SK-N-SH (cell line): ENCODE data around the gene NSD2. TPM values are rescaled to one million over a fixed set of nuclear protein-coding genes. Genes with fewer than 3 reads are reported as not detected.

Experiments used
- CTCF ChIA-PET: fragments of 300-600, 350-600 bp; formaldehyde crosslinking; extraction: SDS; loops from one replicate; lab custom pipeline; 2021; lab: Yijun Ruan, JAX
- POLR2A ChIA-PET: fragments of 350-600 bp; sonication (Branson Sonifier 250); formaldehyde crosslinking; extraction: SDS; loops from one replicate; lab custom pipeline; 2020; ENCODE audit warnings: antibody characterized with exemption, inconsistent platforms; lab: Yijun Ruan, JAX
- DNase-seq: peaks from one replicate; pipeline ENCODE4 v3.0.0; 2012
- H2AFZ ChIP-seq: fragments of 200-600 bp; sonication (generic); 2 replicates; pipeline ENCODE4 v1.8.1; 2016; ENCODE audit warnings: antibody characterized with exemption, mild to moderate bottlenecking, low read depth
- H3F3A ChIP-seq: fragments of 200-600 bp; sonication (generic); replicated peaks from 2 replicates; pipeline ENCODE3; 2016; ENCODE audit warnings: antibody characterized with exemption, mild to moderate bottlenecking; ENCODE audit not compliant: insufficient read depth
- H3K27ac ChIP-seq, 2 experiments: fragments of 200-500 bp in 1 of 2; fragments of 200-600 bp in 1 of 2; sonication (Bioruptor generic) in 1 of 2; sonication (generic), shearing (Covaris generic) in 1 of 2; 2 replicates each; pipeline versions ENCODE4 v1.5.1 to v1.6.1; 2014 to 2016; ENCODE audit warnings: low read depth in 2 of 2, inconsistent platforms in 1 of 2, low read length in 1 of 2, mild to moderate bottlenecking in 1 of 2, mixed read lengths in 1 of 2
- H3K27me3 ChIP-seq: fragments of 200-600 bp; sonication (generic), shearing (Covaris generic); 2 replicates; pipeline ENCODE4 v1.6.1; 2016; ENCODE audit warnings: mixed run types; ENCODE audit not compliant: insufficient read depth
- H3K36me3 ChIP-seq, 2 experiments: fragments of 200-500 bp in 1 of 2; fragments of 200-600 bp in 1 of 2; sonication (Bioruptor generic) in 1 of 2; sonication (generic) in 1 of 2; replicated peaks in 1 of 2; 2 replicates each; pipeline versions ENCODE3 to v1.5.1; 2014 to 2016; ENCODE audit warnings: low read length in 1 of 2, mild to moderate bottlenecking in 1 of 2; ENCODE audit not compliant: insufficient read depth in 2 of 2, control insufficient read depth in 1 of 2
- H3K4me1 ChIP-seq, 2 experiments: fragments of 200-500 bp in 1 of 2; fragments of 200-600 bp in 1 of 2; sonication (Bioruptor generic) in 1 of 2; sonication (generic), shearing (Covaris generic) in 1 of 2; 2 replicates each; pipeline versions ENCODE4 v1.5.1 to v1.6.1; 2014 to 2016; ENCODE audit warnings: low read depth in 1 of 2, low read length in 1 of 2, mixed run types in 1 of 2; ENCODE audit not compliant: insufficient read depth in 2 of 2, control insufficient read depth in 1 of 2
- H3K4me2 ChIP-seq: fragments of 200-600 bp; sonication (generic), shearing (Covaris generic); 2 replicates; pipeline ENCODE4 v1.6.1; 2017; ENCODE audit warnings: mixed run types
- H3K4me3 ChIP-seq, 2 experiments: fragments of 200-500 bp in 1 of 2; fragments of 200-600 bp in 1 of 2; sonication (Bioruptor generic) in 1 of 2; sonication (generic), shearing (Covaris generic) in 1 of 2; 2 replicates each; pipeline versions ENCODE4 v1.5.1 to v1.8.1; 2014 to 2016; ENCODE audit warnings: low read depth in 2 of 2, inconsistent platforms in 1 of 2, low read length in 1 of 2, mild to moderate bottlenecking in 1 of 2, mixed read lengths in 1 of 2, moderate library complexity in 1 of 2
- H3K79me2 ChIP-seq: fragments of 200-600 bp; sonication (generic); 2 replicates; pipeline ENCODE4 v1.8.1; 2017; ENCODE audit warnings: mild to moderate bottlenecking; ENCODE audit not compliant: insufficient read depth
- H3K9ac ChIP-seq: fragments of 200-600 bp; sonication (generic); 2 replicates; pipeline ENCODE4 v1.6.1; 2017; ENCODE audit warnings: mixed run types
- H3K9me2 ChIP-seq: fragments of 200-600 bp; sonication (generic); 2 replicates; pipeline ENCODE4 v1.6.1; 2017; ENCODE audit warnings: mixed run types
- H3K9me3 ChIP-seq: fragments of 200-600 bp; sonication (generic); 2 replicates; pipeline ENCODE4 v1.6.1; 2017; ENCODE audit warnings: mixed run types, mild to moderate bottlenecking, moderate library complexity
- H4K20me1 ChIP-seq: fragments of 200-600 bp; sonication (generic); 2 replicates; pipeline ENCODE4 v1.6.1; 2017; ENCODE audit warnings: mild to moderate bottlenecking, mixed run types; ENCODE audit not compliant: insufficient read depth
- CHD2 ChIP-seq: fragments of 150-350 bp; IDR thresholded peaks from 2 replicates; pipeline ENCODE4 v1.6.1; 2018; ENCODE audit warnings: low read length; ENCODE audit not compliant: partially characterized antibody
- ELF1 ChIP-seq: IDR thresholded peaks from 2 replicates; pipeline ENCODE4 v1.4.0; 2012
- EP300 ChIP-seq, 2 experiments: IDR thresholded peaks; 2 replicates each; pipeline versions ENCODE4 v1.4.0 to v1.6.1; 2012; ENCODE audit warnings: borderline replicate concordance in 1 of 2, low read depth in 1 of 2, low read length in 1 of 2
- EZH2phosphoT487 ChIP-seq: fragments of 200-600 bp; sonication (generic); IDR thresholded peaks from 2 replicates; pipeline ENCODE4 v1.6.1; 2017; ENCODE audit warnings: low read depth, mixed run types, mild to moderate bottlenecking, antibody characterized with exemption, moderate library complexity, borderline replicate concordance
- FOSL2 ChIP-seq: IDR thresholded peaks from 2 replicates; pipeline ENCODE4 v1.4.0; 2012; ENCODE audit warnings: low read depth, mild to moderate bottlenecking, moderate library complexity, borderline replicate concordance
- FOXJ3 ChIP-seq: sonication (generic); formaldehyde crosslinking; IDR thresholded peaks from 2 replicates; pipeline ENCODE4 v1.5.1; 2020; ENCODE audit warnings: mild to moderate bottlenecking, missing genetic modification reagents
- IRF3 ChIP-seq: fragments of 150-350 bp; IDR thresholded peaks from 2 replicates; pipeline ENCODE4 v1.6.1; 2016; ENCODE audit warnings: mild to moderate bottlenecking, low read depth, low read length
- MAX ChIP-seq: IDR thresholded peaks from 2 replicates; pipeline ENCODE4 v1.4.0; 2012; ENCODE audit warnings: low read depth
- NFIC ChIP-seq: IDR thresholded peaks from 2 replicates; pipeline ENCODE4 v1.4.0; 2012; ENCODE audit warnings: borderline replicate concordance
- NRF1 ChIP-seq: IDR thresholded peaks from 2 replicates; pipeline ENCODE4 v1.6.1; 2012; ENCODE audit warnings: low read depth, mild to moderate bottlenecking, low read length
- PBX3 ChIP-seq: IDR thresholded peaks from 2 replicates; pipeline ENCODE4; 2012
- POLR2AphosphoS5 ChIP-seq: IDR thresholded peaks from 2 replicates; pipeline ENCODE4 v1.6.1; 2012; ENCODE audit warnings: low read depth, low read length
- RFX5 ChIP-seq: IDR thresholded peaks from 2 replicates; pipeline ENCODE4 v1.6.1; 2012; ENCODE audit warnings: mild to moderate bottlenecking, improper control_type of control experiment, low read length
- SIN3A ChIP-seq: IDR thresholded peaks from 2 replicates; pipeline ENCODE4 v1.6.1; 2012; ENCODE audit warnings: low read depth, mild to moderate bottlenecking, low read length, moderate library complexity, borderline replicate concordance
- TCF12 ChIP-seq: IDR thresholded peaks from 2 replicates; pipeline ENCODE4 v1.4.0; 2012
- TEAD4 ChIP-seq: IDR thresholded peaks from 2 replicates; pipeline ENCODE4 v1.4.0; 2012; ENCODE audit warnings: mild to moderate bottlenecking, borderline replicate concordance; ENCODE audit not compliant: insufficient read depth
- USF2 ChIP-seq: fragments of 150-350 bp; IDR thresholded peaks from 2 replicates; pipeline ENCODE4 v1.6.1; 2017; ENCODE audit warnings: antibody characterized with exemption, low read length, low read depth, borderline replicate concordance
- WGBS: methylation state at CpG from one replicate; pipeline ENCODE4 v1.1.6; 2017; ENCODE audit warnings: low lambda C conversion rate; 5-methylcytosine and 5-hydroxymethylcytosine counted together
- polyA plus RNA-seq, 3 experiments: library from polyadenylated mRNA; depleted of rRNA; stranded (reverse); fragments of >200 nt; gene quantifications; 2 replicates each; pipeline ENCODE4 v1.2.3, GENCODE V29; 2012

NSD2 gene
- polyA plus RNA-seq, 1 of the 3 experiments (the other 2 are of a cell fraction): 34.2 TPM

- TF ChIP-seq USF2 (no peak), TCF12 (no peak), SIN3A (no peak), NRF1 (no peak), EP300 (IDR thresholded peaks at IDR 0.05; ENCODE audit: borderline replicate concordance in 1 of 2, low read depth in 1 of 2, low read length in 1 of 2) (no peak), FOSL2 (no peak), RFX5 (no peak)
- no peak for DNase-seq
- Histone ChIP-seq H3K9me2 (no peaks in the 10 kb centered on the region), H3K4me3 (no peak overlapping the region), H3K36me3 (peaks cover 32 to 57% of the 10 kb centered on the region in 2 experiments), H2AFZ (no peak overlapping the region), H3K27me3 (no peaks in the 10 kb centered on the region), H3K79me2 (peaks cover 31% of the 10 kb centered on the region), H3K27ac (no peak overlapping the region), H3K4me1 (peaks cover 0 to 9% of the 10 kb centered on the region in 2 experiments; a peak in 1 of 4 replicates), H4K20me1 (no peaks in the 10 kb centered on the region), H3K4me2 (no peak overlapping the region), H3K9ac (no peak overlapping the region), H3K9me3 (no peaks in the 10 kb centered on the region), H3F3A (peaks cover 3% of the 10 kb centered on the region)
- POLR2A ChIA-PET: no interaction called here
- WGBS: 92% methylated on average over 7 of the region's 10 CpGs
- CTCF ChIA-PET: interaction anchor here (0.7 kb wide), 1 partner anchor 31 kb away, joined by 3 read pairs; no protein-coding TSS in a partner anchor
Measured at GRCh38 chr4:1972414-1972813, 101.2 kb downstream of the NSD2 start.

- H3K9me2 ChIP-seq: no peaks in the 10 kb centered on the region
- WGBS: 97% methylated on average over 11 of the region's 12 CpGs
- TF ChIP-seq TCF12: no peak
- no peak for TF ChIP-seq NFIC
- TF ChIP-seq PBX3: no peak
- no peak for TF ChIP-seq NRF1
- no peak for TF ChIP-seq ELF1
- TF ChIP-seq POLR2AphosphoS5: no peak
- no peak for TF ChIP-seq TEAD4
- no peak for TF ChIP-seq FOXJ3 (CRISPR knock-in tag)
- TF ChIP-seq IRF3: no peak
- no peak for TF ChIP-seq USF2
- no peak for TF ChIP-seq FOSL2
- no peak for TF ChIP-seq EZH2phosphoT487
- no peak for TF ChIP-seq EP300 (IDR thresholded peaks at IDR 0.05; ENCODE audit: borderline replicate concordance in 1 of 2, low read depth in 1 of 2, low read length in 1 of 2)
- no peak for TF ChIP-seq CHD2
- no peak for TF ChIP-seq MAX
- DNase-seq: no peak
- ChIA-PET CTCF (interaction anchor here (0.7 kb wide), 1 partner anchor 32 kb away, joined by 3 read pairs; no protein-coding TSS in a partner anchor), POLR2A (no interaction called here)
- peaks cover 32 to 60% of the 10 kb centered on the region in 2 experiments for H3K36me3 ChIP-seq
- H3K9me3 ChIP-seq: no peaks in the 10 kb centered on the region
- H2AFZ ChIP-seq: no peak overlapping the region
- no peak overlapping the region for H3K4me2 ChIP-seq
- peaks cover 0 to 1% of the 10 kb centered on the region in 2 experiments; a peak in 1 of 4 replicates for H3K4me1 ChIP-seq
- H3K9ac ChIP-seq: no peak overlapping the region
- H3K4me3 ChIP-seq: no peak overlapping the region
- H3K27ac ChIP-seq: no peak overlapping the region
- no peaks in the 10 kb centered on the region for H3K27me3 ChIP-seq
- H3F3A ChIP-seq: no peaks in the 10 kb centered on the region
- H3K79me2 ChIP-seq: peaks cover 24% of the 10 kb centered on the region
- no peaks in the 10 kb centered on the region for H4K20me1 ChIP-seq
Measured at GRCh38 chr4:1973218-1973617, 102.0 kb downstream of the NSD2 start.
